WTC11 (cell line): ENCODE data around the gene GALP.

Source experiments
- JUN ChIP-seq: sonication (generic); formaldehyde crosslinking; IDR thresholded peaks from 2 replicates; pipeline ENCODE4 v1.8.0; 2023; ENCODE audit warnings: mild to moderate bottlenecking, missing genetic modification reagents
- SMAD3 ChIP-seq: sonication (generic); formaldehyde crosslinking; IDR thresholded peaks from 2 replicates; pipeline ENCODE4 v1.8.0; 2022; ENCODE audit warnings: missing genetic modification reagents, mild to moderate bottlenecking, borderline replicate concordance
- TEAD4 ChIP-seq: sonication (generic); formaldehyde crosslinking; IDR thresholded peaks from 2 replicates; pipeline ENCODE4 v1.8.0; 2022; ENCODE audit warnings: mild to moderate bottlenecking, missing genetic modification reagents
- ZNF317 ChIP-seq: sonication (generic); formaldehyde crosslinking; IDR thresholded peaks from 2 replicates; pipeline ENCODE4 v1.8.1; 2023; ENCODE audit warnings: low read depth, mild to moderate bottlenecking, moderate library complexity, missing genetic modification reagents, borderline replicate concordance
- TF ChIP-seq, protein P1 (sequence below): fragments of 250-450 bp; sonication (Bioruptor Pico); IDR thresholded peaks from 2 replicates; pipeline ENCODE4 v1.9.0; 2021; ENCODE audit warnings: mild to moderate bottlenecking
- TF ChIP-seq, protein P2 (sequence below): fragments of 200-600 bp; IDR thresholded peaks from 2 replicates; pipeline ENCODE4 v1.8.0; 2022; ENCODE audit warnings: antibody characterized with exemption
- TF ChIP-seq, protein P3 (sequence below): sonication (generic); formaldehyde crosslinking; IDR thresholded peaks from 2 replicates; pipeline ENCODE4 v1.8.1; 2022; ENCODE audit warnings: low read depth, missing genetic modification reagents, borderline replicate concordance
- TF ChIP-seq, protein P4 (sequence below): sonication (generic); formaldehyde crosslinking; IDR thresholded peaks from 2 replicates; pipeline ENCODE4 v1.8.1; 2022; ENCODE audit warnings: low read depth, mild to moderate bottlenecking, moderate library complexity, missing genetic modification reagents, borderline replicate concordance

DNA sequence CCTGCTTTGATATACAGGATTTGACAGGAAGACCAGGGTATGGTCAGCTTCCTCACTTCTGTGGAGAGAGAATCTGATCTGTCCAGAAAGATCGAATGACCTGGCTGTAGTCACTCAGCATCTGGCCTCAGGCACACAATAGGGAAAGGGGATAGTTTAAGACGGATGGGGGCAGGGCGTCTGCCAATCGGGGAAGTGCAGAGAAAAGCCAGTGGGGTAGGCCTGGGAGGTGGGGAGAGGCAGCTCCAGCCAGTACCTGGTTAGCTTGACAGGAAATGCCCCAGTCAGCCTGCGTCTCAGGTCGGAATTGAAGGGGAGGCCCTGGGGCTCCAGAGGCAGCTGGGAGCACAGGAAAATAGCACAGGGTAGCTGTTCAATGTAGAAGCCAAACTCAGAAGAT lies 22.3 kb upstream of the GALP start:
- no peak for TF ChIP-seq TEAD4
- TF ChIP-seq, protein P1, sequence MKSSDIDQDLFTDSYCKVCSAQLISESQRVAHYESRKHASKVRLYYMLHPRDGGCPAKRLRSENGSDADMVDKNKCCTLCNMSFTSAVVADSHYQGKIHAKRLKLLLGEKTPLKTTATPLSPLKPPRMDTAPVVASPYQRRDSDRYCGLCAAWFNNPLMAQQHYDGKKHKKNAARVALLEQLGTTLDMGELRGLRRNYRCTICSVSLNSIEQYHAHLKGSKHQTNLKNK (CRISPR knock-in tag): no peak
- TF ChIP-seq, protein P2, sequence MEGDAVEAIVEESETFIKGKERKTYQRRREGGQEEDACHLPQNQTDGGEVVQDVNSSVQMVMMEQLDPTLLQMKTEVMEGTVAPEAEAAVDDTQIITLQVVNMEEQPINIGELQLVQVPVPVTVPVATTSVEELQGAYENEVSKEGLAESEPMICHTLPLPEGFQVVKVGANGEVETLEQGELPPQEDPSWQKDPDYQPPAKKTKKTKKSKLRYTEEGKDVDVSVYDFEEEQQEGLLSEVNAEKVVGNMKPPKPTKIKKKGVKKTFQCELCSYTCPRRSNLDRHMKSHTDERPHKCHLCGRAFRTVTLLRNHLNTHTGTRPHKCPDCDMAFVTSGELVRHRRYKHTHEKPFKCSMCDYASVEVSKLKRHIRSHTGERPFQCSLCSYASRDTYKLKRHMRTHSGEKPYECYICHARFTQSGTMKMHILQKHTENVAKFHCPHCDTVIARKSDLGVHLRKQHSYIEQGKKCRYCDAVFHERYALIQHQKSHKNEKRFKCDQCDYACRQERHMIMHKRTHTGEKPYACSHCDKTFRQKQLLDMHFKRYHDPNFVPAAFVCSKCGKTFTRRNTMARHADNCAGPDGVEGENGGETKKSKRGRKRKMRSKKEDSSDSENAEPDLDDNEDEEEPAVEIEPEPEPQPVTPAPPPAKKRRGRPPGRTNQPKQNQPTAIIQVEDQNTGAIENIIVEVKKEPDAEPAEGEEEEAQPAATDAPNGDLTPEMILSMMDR: no peak
- no peak for TF ChIP-seq SMAD3 (CRISPR knock-in tag)
- TF ChIP-seq JUN (CRISPR knock-in tag): no peak
- TF ChIP-seq, protein P3, sequence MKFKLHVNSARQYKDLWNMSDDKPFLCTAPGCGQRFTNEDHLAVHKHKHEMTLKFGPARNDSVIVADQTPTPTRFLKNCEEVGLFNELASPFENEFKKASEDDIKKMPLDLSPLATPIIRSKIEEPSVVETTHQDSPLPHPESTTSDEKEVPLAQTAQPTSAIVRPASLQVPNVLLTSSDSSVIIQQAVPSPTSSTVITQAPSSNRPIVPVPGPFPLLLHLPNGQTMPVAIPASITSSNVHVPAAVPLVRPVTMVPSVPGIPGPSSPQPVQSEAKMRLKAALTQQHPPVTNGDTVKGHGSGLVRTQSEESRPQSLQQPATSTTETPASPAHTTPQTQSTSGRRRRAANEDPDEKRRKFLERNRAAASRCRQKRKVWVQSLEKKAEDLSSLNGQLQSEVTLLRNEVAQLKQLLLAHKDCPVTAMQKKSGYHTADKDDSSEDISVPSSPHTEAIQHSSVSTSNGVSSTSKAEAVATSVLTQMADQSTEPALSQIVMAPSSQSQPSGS: no peak
- TF ChIP-seq, protein P4, sequence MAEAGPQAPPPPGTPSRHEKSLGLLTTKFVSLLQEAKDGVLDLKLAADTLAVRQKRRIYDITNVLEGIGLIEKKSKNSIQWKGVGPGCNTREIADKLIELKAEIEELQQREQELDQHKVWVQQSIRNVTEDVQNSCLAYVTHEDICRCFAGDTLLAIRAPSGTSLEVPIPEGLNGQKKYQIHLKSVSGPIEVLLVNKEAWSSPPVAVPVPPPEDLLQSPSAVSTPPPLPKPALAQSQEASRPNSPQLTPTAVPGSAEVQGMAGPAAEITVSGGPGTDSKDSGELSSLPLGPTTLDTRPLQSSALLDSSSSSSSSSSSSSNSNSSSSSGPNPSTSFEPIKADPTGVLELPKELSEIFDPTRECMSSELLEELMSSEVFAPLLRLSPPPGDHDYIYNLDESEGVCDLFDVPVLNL (CRISPR knock-in tag): no peak
- TF ChIP-seq ZNF317 (CRISPR knock-in tag): no peak
